Stimulated activated CD4-positive, alpha-beta T cell treated with anti-CD3 and anti-CD28 coated beads, Interleukin-1b, Interleukin-23, amount 100 ng/mL, for 1 hour (primary cell): ENCODE results near the gene TRIM21.
"Not testable (repeated sequence)": the region's sequence is repeated elsewhere in the genome, so short reads cannot be mapped to it uniquely, and the experiment has no call there.

Source experiments
- DNase-seq, 2 donors: peaks; one replicate each; pipeline ENCODE4 v3.0.0-alpha.2; 2020; ENCODE audit warnings: low read depth in 2 of 2

Gene TRIM21

DNA sequence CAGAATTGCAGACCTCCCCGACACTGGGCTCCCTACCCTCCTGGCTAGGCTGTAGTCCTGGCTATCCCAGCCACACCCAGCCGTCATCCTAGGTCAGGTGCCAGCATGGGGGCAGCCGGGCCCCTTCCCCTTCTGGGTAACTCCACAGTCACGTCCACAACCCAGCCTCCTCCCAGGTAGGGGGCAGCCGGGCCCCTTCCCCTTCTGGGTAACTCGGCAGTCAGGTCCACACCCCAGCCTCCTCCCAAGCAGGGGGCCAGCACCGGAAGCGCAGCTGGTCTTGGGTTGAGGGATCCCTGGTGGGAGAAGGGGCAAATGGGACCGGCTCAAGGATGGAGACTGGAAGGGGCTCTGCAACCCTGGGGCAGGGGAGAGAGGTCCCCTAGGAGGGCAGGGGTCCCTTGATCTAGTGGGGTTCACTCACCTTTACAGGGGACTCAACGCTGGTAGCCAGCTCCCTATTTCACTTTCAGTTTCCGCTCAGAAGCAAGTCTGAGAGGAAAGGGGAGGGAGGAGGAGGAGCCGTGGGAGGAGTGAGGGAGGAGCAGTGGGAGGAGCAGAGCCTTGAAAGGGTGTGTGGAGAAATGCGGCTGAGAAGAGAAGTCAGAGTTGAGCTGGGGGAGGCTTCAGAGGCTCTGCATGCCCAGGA lies at the start of gene TRIM21:
TSS of gene TRIM21 (minus strand) at position 494 of the 649 bp plus-strand sequence. CDS start 3,293 bp downstream, outside the sequence.
- DNase-seq = peak; percentile 70 to 81

DNA sequence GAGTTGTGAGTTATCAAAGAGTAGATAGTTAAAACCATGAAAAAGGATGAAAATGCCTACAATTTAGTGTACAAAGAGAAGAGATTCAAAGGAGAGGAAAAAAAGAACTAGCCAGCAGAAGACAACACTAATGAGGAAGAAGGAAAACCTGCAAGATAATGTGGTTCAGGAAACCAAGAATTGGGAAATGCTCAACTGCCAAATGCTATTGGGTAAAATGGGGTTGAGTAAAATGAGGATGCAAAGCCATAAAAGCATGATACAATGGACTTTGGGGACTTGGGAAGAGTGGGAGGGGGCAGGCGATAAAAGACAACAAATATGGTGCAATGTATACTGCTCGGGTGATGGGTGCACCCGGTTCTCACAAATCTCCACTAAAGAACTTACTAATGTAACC lies 48.0 kb upstream of the TRIM21 start:
- no peak for DNase-seq

DNA sequence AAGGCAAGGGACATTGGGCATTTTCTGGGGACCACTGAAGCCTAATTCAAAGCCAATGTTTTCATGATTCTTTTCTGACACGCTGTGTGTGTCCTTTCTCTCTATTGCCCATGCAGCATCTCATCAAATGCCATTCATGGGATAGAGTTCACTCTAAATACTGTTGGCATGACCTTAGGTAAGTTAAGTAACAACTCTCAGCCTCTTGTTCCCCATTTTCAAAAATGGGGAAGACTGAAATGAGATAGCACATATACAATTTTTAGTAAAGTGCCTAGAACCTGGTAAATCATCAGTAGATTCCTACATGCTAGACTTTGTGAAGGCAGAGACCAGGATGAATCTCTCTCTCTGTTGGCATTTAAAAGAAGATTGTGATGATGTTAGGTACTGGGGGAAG lies 42.9 kb upstream of the TRIM21 start:
- no peak for DNase-seq

DNA sequence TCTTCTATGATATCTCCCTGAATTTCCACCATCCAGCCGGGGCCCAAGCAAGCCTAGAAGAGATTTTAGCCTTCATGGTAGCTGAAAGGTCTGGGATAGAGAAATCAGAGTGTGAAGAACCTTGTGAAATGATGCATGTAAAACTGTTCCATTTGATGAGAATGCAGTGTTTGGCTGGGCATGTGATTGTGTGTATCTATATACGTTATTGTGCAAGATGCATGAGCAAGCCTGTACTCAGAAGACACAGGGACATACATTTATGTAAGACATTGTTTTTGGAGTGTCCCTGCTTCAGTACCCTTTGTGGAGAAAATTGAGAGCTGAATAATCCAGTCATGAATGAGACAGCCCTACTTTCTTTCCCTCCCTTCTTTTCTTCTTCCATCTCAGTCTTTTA lies 40.4 kb upstream of the TRIM21 start:
- DNase-seq = no peak

DNA sequence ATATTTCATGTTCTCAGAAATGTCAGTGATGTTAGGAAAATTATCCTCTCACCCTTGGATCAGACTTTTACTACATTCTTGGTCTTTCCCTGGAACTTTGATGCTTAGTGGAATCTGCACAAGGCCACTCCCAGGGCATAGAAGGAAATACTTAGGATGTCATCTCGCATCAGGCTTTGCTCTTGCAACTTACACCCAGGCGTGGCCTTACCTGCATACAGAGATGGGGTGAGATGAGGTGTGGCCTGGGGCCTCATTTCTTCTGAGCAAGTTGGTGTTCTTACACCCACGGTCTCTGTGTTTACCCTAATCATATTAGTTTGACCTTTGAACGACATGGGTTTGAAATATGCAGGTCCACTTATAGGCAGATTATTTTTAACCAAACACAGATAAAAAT lies 36.5 kb upstream of the TRIM21 start:
- no peak for DNase-seq

DNA sequence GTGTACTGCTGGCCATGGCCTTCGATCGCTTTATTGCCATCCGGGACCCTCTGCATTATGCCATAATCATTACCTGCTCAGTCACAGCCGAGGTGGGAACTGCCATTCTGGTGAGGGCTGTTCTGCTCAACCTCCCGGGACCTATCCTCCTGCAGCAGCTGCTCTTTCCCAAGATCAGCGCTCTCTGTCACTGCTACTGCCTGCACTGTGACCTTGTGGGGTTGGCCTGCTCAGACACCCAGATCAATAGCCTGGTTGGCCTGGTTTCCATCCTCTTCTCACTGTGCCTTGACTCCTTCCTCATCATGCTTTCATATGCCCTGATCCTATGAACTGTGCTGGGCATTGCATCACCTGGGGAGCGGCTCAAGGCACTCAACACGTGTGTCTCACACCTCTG lies 24.9 kb upstream of the TRIM21 start:
- DNase-seq = no peak

DNA sequence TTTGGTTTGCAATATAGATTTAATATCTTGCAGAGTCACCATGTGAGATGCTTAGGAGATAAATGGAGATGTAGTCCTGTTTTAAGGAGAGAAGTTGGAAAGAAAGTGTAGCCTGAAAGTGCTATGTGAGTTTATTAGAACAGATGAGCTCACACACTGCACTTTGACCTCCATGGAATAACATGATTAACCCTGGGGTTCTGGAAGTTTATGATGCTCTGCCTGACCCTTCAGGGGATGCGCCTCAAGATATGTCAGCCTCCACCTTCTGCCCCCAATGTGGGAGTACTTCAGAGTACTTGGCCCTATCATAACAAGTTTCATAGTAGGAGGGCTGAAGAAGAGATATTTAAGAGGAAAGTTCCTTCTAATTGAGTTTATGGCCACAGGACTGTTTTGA lies 23.3 kb upstream of the TRIM21 start:
- no peak for DNase-seq

DNA sequence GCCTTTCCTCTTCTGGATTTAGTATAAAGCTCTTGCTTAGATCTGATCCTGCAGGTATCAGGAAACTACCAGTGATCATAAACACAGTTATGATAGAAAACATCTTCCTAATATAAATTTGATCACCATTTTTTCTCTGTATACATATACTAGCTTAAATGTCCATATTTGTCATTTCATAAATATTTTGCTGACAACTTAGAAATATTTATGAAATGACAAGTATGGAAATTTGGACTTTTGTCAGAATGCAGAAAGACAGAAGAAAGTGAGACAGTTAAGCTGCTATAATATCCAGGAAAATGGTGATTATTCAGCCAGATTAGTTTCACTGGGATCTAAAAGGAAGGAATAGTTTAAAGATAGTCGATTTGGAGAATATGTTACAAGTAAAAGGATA lies 22.8 kb upstream of the TRIM21 start:
- no peak for DNase-seq

DNA sequence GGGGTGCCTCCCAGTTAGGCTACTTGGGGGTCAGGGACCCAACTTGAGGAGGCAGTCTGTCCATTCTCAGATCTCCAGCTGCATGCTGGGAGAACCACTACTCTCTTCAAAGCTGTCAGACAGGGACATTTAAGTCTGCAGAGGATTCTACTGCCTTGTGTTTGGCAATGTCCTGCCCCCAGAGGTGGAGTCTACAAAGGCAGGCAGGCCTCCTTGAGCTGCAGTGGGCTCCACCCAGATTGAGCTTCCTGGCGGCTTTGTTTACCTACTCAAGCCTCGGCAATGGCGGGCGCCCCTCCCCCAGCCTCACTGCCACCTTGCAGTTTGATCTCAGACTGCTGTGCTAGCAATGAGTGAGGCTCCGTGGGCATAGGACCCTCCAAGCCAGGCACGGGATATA lies 12.7 kb upstream of the TRIM21 start:
- not testable (repeated sequence) for DNase-seq

DNA sequence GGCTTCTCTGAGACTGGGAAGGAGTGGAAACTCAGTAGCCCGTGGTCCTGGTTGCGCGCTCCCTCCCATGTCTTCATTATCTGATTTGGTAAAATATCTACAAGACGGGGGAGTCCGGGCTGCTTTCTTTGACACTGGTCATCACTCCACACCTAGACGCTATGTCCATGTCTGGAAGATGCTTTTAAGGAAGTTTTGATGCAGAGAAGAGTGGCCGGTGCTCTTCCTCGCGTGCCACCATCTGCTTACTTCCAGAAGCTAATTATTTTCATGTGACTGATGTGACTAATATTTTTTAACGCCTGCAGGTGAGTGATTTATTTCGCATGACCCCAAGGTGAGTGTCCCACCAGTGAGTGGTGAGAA lies 339 bp upstream of the TRIM21 start:
- DNase-seq = no peak

DNA sequence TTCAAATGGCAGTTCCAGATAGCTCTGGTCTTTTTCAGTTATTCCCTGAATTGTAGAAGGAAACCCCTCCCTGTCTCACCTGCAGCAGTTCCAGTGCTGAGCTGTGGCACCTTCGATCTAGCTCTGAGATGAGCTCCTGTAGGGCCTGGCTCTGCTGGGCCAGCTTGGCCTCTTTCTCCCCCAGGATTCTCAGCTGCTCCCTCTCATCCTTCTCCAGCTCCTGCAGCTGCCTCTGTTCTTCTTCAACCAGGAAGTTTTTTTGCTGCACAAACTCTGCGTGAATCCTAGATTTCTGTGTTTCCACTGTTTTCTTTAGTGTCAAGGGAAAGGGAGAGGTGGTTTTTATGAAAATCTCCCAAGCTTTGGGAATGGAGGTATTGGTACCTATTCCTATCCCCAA lies 5.3 kb downstream of the TRIM21 start:
- no peak for DNase-seq

DNA sequence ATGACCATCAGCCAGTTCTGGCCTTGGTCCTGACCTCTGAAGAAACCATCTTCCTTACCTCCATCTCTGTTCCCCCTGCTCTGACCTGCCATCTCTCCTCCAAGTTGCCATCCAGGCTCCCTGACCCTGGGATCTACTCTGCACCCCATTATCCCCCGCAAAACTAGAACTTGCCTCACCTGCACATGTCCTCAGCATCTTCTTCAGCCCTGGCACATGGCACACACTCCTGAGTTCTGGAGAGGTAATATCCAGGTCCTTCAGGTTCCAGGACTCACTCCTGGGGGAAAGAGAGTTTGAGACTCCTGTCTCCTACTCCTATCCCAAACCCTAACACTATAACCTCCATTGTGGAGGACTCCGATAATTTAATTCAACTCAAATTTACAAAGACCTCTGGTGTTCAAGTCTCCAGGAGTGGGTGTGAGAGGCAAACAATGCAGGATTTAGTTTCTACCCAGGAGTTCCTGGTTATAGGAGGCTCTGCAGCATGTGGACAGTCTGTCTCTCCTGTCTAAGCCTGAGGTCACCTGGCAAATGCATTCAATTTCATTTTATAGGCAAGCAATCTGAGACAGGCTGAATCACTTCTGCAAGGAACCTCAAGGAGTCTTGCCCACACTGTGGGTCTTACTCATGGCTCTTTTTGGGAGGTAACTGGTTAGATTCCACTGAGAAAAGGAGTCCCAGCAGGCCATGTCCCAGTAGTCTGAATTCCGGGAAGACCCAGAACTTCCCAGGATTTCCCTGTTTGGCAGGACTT lies 7.3 kb downstream of the TRIM21 start:
- DNase-seq = no peak

DNA sequence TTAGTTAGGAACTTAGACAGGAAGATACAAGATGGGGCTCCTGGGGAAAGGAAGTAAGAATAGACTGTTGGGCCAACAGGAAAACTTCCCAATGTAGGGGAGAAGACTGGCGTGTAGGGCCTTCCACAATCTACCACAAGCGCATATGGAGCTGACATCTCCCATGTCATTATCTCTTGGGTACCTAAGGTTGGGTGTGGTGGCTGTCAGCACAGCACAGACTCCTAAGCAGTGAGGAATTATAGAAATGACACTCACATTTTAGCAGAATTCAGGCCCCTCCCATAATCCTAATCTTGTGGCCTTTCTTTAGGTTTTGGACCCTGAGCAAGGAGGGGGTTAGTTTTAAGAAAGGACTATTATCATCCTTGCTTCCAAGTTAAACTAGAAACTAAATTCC lies 11.6 kb downstream of the TRIM21 start:
- no peak for DNase-seq

DNA sequence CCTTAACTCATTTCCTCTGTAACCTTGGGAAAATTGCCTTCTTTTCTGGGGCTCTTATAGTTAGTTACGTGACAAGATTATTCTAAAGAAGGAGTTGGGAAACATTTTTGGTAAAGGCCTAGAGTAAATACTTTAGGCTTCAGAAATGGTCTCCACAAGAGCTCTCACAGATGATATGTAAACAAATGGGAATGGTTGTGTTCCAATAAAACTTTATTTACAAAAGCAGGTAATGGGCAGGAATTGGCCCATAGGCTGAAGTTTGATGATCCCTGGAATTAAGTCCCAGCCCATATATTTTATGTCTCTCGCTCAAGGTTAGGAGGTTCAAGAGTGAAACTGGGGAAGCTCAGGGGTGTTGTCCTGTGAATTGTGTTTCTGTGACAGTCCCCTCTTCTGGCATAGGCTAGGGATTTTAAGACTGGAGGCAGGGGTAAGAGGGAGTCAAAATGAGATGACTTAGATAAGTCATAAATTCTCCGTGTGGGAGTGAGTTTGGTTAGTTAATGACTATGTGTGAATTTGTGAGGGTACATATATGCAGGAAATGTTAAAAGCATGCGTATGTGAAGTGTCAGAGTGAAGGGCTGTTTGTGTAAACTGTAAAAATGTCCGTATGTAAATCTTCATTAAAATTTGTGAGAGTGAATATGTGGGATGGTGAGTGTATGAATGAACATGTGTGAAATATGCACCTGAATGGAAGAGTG lies 17.9 kb downstream of the TRIM21 start:
- no peak for DNase-seq

DNA sequence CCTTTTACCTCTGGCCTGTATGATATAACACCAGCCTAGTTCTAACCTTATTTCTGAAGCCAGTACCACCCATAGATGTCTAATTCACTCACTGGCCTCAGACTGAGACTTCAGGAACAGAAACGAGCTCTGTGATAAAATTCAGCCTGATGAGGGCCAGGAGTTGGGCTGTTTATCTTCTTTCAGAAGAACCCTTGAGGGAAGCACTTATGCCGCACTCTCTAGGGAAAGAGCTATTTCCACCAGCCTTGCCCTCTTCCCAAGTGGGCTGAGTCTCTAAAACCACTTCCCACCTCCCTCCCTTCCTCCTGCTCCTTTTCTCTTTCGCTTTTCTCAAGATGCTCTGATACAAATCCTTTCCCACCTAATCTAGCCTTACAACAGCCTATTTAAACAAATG lies 23.3 kb downstream of the TRIM21 start:
- no peak for DNase-seq

DNA sequence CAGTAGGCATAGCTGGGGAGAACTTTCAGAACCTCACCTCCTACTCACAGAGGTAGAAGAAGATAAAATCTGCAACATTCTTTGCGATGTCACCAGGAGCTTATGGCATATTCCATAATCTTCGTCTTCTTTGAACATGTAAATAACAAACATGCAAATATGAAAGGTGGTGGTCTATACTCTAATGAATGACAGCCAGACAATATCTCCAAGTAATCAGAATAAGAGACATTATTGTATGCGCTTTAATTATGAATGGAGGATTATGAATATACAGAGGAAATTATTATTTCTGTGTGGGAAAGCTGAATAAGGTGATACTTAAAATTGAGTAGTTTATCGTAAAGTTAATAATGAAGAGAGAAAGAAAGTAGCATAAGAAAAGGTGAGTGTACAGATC lies 25.2 kb downstream of the TRIM21 start, which contains the start of gene OR52B4:
TSS of gene OR52B4 (minus strand) at position 101 of the 400 bp plus-strand sequence. CDS start at position 10, 91 bp downstream.
- DNase-seq = no peak

DNA sequence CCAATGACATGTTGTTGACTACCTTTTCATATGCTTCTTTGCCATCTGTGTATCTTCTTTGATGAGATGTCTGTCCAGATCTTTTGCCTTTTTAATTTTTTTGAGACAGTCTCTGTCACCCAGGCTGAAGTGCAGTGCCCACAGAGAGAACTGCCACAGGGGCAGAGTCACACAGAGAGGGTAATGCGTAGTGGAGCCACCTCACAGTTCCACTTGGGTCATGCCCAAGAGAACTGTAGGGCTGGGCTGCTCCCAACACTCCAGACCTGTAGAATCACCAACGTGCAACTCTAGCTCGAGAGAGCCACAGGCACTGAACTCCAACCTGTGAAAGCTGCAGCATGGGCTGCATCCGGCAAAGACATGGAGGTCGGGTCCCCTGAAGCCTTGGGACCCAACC lies 45.4 kb downstream of the TRIM21 start:
- DNase-seq = not testable (repeated sequence)

DNA sequence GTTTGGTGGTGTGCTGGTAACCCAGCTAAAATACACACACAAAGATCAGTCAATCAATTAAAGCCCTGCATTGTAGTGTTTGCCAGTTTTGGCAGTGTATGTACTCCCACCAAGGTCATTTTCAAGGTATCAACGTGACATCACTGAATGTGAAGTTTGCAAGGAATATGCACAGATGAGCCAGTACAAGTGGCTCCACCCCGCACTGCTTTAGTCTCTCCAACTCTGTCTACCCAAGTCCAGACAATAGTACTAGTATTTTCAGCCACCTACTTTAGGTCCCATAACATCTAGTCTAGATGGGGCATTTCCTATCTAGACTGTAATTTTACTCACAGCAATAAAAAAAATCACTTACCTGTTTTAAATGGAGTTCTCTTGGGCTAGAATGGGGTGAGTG lies 48.1 kb downstream of the TRIM21 start:
- not testable (repeated sequence) for DNase-seq
